Measurements from ENCODE around the gene RAP1GAP2.
"Not testable (repeated sequence)": the region's sequence is repeated elsewhere in the genome, so short reads cannot be mapped to it uniquely, and the experiment has no call there.

Gene RAP1GAP2

DNA sequence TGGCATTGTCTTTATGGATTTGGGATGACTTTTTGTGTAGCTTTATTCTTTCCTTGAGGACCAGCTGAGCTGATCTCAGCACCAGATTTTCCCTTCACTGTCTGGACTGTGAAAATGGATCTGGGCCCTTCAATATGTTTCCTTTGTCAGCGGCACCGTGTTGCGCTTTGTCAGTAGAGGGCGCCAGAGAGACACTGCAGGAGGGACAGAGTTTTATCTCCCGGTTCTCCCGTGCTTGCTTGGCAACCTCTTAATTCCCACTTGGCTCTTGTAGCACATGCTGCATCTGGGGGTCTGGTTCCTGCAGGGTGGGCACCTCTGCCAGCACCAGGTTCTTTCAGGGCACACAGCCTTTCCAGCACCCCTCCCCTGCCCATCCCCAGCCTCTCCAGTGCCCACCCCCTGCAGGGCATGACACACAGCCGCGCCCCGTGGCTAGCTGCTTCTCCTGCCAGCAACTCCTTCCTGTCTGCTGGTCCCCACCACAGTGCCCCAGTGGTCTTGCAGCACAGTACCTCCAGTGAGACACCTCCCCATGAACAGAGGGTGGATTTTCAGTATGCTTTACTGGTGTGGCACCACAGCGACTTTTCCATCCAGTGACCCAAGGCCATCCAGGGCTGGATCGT, 247.6 kb downstream of the RAP1GAP2 start:
- H3K36me3 ChIP-seq (ENCODE audit: control insufficient read depth in 1 of 2, insufficient read depth in 2 of 2, low read length in 2 of 2), result no peaks in the 10 kb centered on the region
- peaks cover 0 to 5% of the 10 kb centered on the region in 2 donors for H3K27me3 ChIP-seq (ENCODE audit: control insufficient read depth in 1 of 2, insufficient read depth in 2 of 2, low read length in 2 of 2)
- H3K4me1 ChIP-seq (ENCODE audit: control insufficient read depth in 1 of 2, insufficient read depth in 2 of 2, low read length in 2 of 2), result no peaks in the 10 kb centered on the region
- no peak overlapping the region for H3K4me3 ChIP-seq (ENCODE audit: low read depth in 1 of 2, low read length in 2 of 2)
- no peak overlapping the region for H3K9ac ChIP-seq (ENCODE audit: low read depth in 1 of 2, low read length in 2 of 2)
- H3K9me3 ChIP-seq (ENCODE audit: control insufficient read depth in 1 of 2, low read length in 2 of 2), result peaks cover 12 to 13% of the 10 kb centered on the region in 2 donors
- H3K27ac ChIP-seq (ENCODE audit: low read depth, low read length), result no peak overlapping the region

GRCh38 chr17:3046753-3047152, 250.5 kb downstream of the RAP1GAP2 start:
- H3K4me3 ChIP-seq (ENCODE audit: low read depth in 1 of 2, low read length in 2 of 2), result no peak overlapping the region
- peaks cover 12 to 13% of the 10 kb centered on the region in 2 donors for H3K9me3 ChIP-seq (ENCODE audit: control insufficient read depth in 1 of 2, low read length in 2 of 2)
- H3K4me1 ChIP-seq (ENCODE audit: control insufficient read depth in 1 of 2, insufficient read depth in 2 of 2, low read length in 2 of 2), result no peaks in the 10 kb centered on the region
- no peak overlapping the region for H3K27ac ChIP-seq (ENCODE audit: low read depth, low read length)
- H3K27me3 ChIP-seq (ENCODE audit: control insufficient read depth in 1 of 2, insufficient read depth in 2 of 2, low read length in 2 of 2), result no peaks in the 10 kb centered on the region
- H3K36me3 ChIP-seq (ENCODE audit: control insufficient read depth in 1 of 2, insufficient read depth in 2 of 2, low read length in 2 of 2), result no peaks in the 10 kb centered on the region
- no peak overlapping the region for H3K9ac ChIP-seq (ENCODE audit: low read depth in 1 of 2, low read length in 2 of 2)

GRCh38 chr17:3048727-3049471, 252.7 kb downstream of the RAP1GAP2 start:
- H3K9ac ChIP-seq (ENCODE audit: low read depth in 1 of 2, low read length in 2 of 2), result peak overlapping the region; percentile 55 to 67
- H3K27me3 ChIP-seq (ENCODE audit: control insufficient read depth in 1 of 2, insufficient read depth in 2 of 2, low read length in 2 of 2), result no peaks in the 10 kb centered on the region
- H3K4me3 ChIP-seq (ENCODE audit: low read depth in 1 of 2, low read length in 2 of 2), result peak overlapping the region; percentile 75 to 89
- peaks cover 6 to 7% of the 10 kb centered on the region in 2 donors for H3K9me3 ChIP-seq (ENCODE audit: control insufficient read depth in 1 of 2, low read length in 2 of 2)
- no peaks in the 10 kb centered on the region for H3K4me1 ChIP-seq (ENCODE audit: control insufficient read depth in 1 of 2, insufficient read depth in 2 of 2, low read length in 2 of 2)
- no peaks in the 10 kb centered on the region for H3K36me3 ChIP-seq (ENCODE audit: control insufficient read depth in 1 of 2, insufficient read depth in 2 of 2, low read length in 2 of 2)
- no peak overlapping the region for H3K27ac ChIP-seq (ENCODE audit: low read depth, low read length)

- Histone ChIP-seq H3K9me3 (ENCODE audit: control insufficient read depth in 1 of 2, low read length in 2 of 2) (no peaks in the 10 kb centered on the region), H3K4me1 (ENCODE audit: control insufficient read depth in 1 of 2, insufficient read depth in 2 of 2, low read length in 2 of 2) (no peaks in the 10 kb centered on the region), H3K4me3 (ENCODE audit: low read depth in 1 of 2, low read length in 2 of 2) (peak overlapping the region; percentile 72 to 89), H3K27ac (ENCODE audit: low read depth, low read length) (no peak overlapping the region), H3K27me3 (ENCODE audit: control insufficient read depth in 1 of 2, insufficient read depth in 2 of 2, low read length in 2 of 2) (no peaks in the 10 kb centered on the region), H3K9ac (ENCODE audit: low read depth in 1 of 2, low read length in 2 of 2) (no peak overlapping the region), H3K36me3 (ENCODE audit: control insufficient read depth in 1 of 2, insufficient read depth in 2 of 2, low read length in 2 of 2) (no peaks in the 10 kb centered on the region)
Observed at GRCh38 chr17:3049705-3050295, 253.6 kb downstream of the RAP1GAP2 start.

DNA sequence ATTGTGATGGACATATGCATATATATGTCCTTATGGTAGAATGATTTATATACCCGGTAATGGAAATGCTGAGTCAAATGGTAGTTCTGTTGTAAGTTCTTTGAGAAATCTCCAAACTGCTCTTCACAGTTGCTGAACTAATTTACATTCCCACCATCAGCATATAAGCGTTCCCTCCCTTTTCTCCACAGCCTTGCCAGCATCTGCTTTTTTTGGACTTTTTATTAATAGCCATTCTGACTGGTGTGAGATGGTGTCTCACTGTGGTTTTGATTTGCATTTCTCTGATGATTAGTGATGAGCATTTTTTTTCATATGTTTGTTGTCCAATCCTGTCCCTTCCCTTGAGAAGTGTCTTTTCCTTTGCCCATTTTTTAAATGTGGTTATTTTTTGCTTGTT, 258.6 kb downstream of the RAP1GAP2 start:
- not testable (repeated sequence) for H3K27ac ChIP-seq (ENCODE audit: low read depth, low read length)

GRCh38 chr17:3062824-3063377, 266.7 kb downstream of the RAP1GAP2 start:
- H3K4me1 ChIP-seq (ENCODE audit: control insufficient read depth in 1 of 2, insufficient read depth in 2 of 2, low read length in 2 of 2); H3K27me3 ChIP-seq (ENCODE audit: control insufficient read depth in 1 of 2, insufficient read depth in 2 of 2, low read length in 2 of 2); H3K4me3 ChIP-seq (ENCODE audit: low read depth in 1 of 2, low read length in 2 of 2): not testable (repeated sequence)

More for the DNA sequence above, 258.6 kb downstream of the RAP1GAP2 start:
- not testable (repeated sequence) for H3K4me3 ChIP-seq (ENCODE audit: low read depth in 1 of 2, low read length in 2 of 2); H3K9me3 ChIP-seq (ENCODE audit: control insufficient read depth in 1 of 2, low read length in 2 of 2); H3K27me3 ChIP-seq (ENCODE audit: control insufficient read depth in 1 of 2, insufficient read depth in 2 of 2, low read length in 2 of 2); H3K4me1 ChIP-seq (ENCODE audit: control insufficient read depth in 1 of 2, insufficient read depth in 2 of 2, low read length in 2 of 2); H3K9ac ChIP-seq (ENCODE audit: low read depth in 1 of 2, low read length in 2 of 2); H3K36me3 ChIP-seq (ENCODE audit: control insufficient read depth in 1 of 2, insufficient read depth in 2 of 2, low read length in 2 of 2)

GRCh38 chr17:3063507-3063906, 267.3 kb downstream of the RAP1GAP2 start, which contains the start of gene OR1D5:
OR1D5 (minus strand) TSS chr17:3063607; CDS start chr17:3063607, 0 bp downstream.
- H3K36me3 ChIP-seq (ENCODE audit: control insufficient read depth in 1 of 2, insufficient read depth in 2 of 2, low read length in 2 of 2); H3K9me3 ChIP-seq (ENCODE audit: control insufficient read depth in 1 of 2, low read length in 2 of 2); H3K27ac ChIP-seq (ENCODE audit: low read depth, low read length); H3K4me3 ChIP-seq (ENCODE audit: low read depth in 1 of 2, low read length in 2 of 2); H3K27me3 ChIP-seq (ENCODE audit: control insufficient read depth in 1 of 2, insufficient read depth in 2 of 2, low read length in 2 of 2); H3K4me1 ChIP-seq (ENCODE audit: control insufficient read depth in 1 of 2, insufficient read depth in 2 of 2, low read length in 2 of 2); H3K9ac ChIP-seq (ENCODE audit: low read depth in 1 of 2, low read length in 2 of 2): not testable (repeated sequence)

More at GRCh38 chr17:3062824-3063377, 266.7 kb downstream of the RAP1GAP2 start:
- H3K9me3 ChIP-seq (ENCODE audit: control insufficient read depth in 1 of 2, low read length in 2 of 2); H3K9ac ChIP-seq (ENCODE audit: low read depth in 1 of 2, low read length in 2 of 2); H3K36me3 ChIP-seq (ENCODE audit: control insufficient read depth in 1 of 2, insufficient read depth in 2 of 2, low read length in 2 of 2); H3K27ac ChIP-seq (ENCODE audit: low read depth, low read length): not testable (repeated sequence)

DNA sequence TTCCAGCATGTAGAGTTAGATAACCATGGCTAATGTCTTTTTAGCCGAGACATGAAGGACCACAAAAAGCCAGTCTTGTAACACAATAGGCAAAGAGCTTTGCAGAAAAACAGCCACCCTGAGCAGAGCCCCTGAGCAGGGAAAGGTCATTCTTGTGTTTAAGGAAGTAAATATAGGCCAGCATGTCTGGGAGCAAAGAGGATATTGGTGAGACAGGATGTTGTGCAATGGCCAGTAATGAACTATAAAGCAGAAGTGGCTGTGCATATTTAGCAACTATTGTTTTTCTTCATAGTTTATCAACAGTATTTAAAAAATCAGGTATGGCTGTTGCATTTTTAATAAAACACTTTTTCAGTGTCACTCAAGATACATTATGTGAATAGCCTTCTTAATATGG, 269.0 kb downstream of the RAP1GAP2 start:
- H3K27me3 ChIP-seq (ENCODE audit: control insufficient read depth in 1 of 2, insufficient read depth in 2 of 2, low read length in 2 of 2); H3K9me3 ChIP-seq (ENCODE audit: control insufficient read depth in 1 of 2, low read length in 2 of 2); H3K4me1 ChIP-seq (ENCODE audit: control insufficient read depth in 1 of 2, insufficient read depth in 2 of 2, low read length in 2 of 2); H3K36me3 ChIP-seq (ENCODE audit: control insufficient read depth in 1 of 2, insufficient read depth in 2 of 2, low read length in 2 of 2); H3K27ac ChIP-seq (ENCODE audit: low read depth, low read length); H3K4me3 ChIP-seq (ENCODE audit: low read depth in 1 of 2, low read length in 2 of 2); H3K9ac ChIP-seq (ENCODE audit: low read depth in 1 of 2, low read length in 2 of 2): not testable (repeated sequence)

- not testable (repeated sequence) for H3K27ac ChIP-seq (ENCODE audit: low read depth, low read length); H3K27me3 ChIP-seq (ENCODE audit: control insufficient read depth in 1 of 2, insufficient read depth in 2 of 2, low read length in 2 of 2); H3K4me1 ChIP-seq (ENCODE audit: control insufficient read depth in 1 of 2, insufficient read depth in 2 of 2, low read length in 2 of 2); H3K9me3 ChIP-seq (ENCODE audit: control insufficient read depth in 1 of 2, low read length in 2 of 2); H3K9ac ChIP-seq (ENCODE audit: low read depth in 1 of 2, low read length in 2 of 2); H3K36me3 ChIP-seq (ENCODE audit: control insufficient read depth in 1 of 2, insufficient read depth in 2 of 2, low read length in 2 of 2); H3K4me3 ChIP-seq (ENCODE audit: low read depth in 1 of 2, low read length in 2 of 2)
Observed at GRCh38 chr17:3073850-3074249, 277.6 kb downstream of the RAP1GAP2 start.

All from duodenal mucosa (tissue), 2 donors.